ENCODE results near the gene USP12.

- no peak for TF ChIP-seq POLR2A (IDR thresholded peaks at IDR 0.05)
- no peak for TF ChIP-seq CTCF (IDR thresholded peaks at IDR 0.05)
- no peak for TF ChIP-seq EP300 (IDR thresholded peaks at IDR 0.05; ENCODE audit: low read depth)
- TF ChIP-seq POLR2AphosphoS5 (IDR thresholded peaks at IDR 0.05), result no peak
Observed at GRCh38 chr13:27053210-27053884, 118.3 kb downstream of the USP12 start.
